Heart left ventricle (tissue), 13 donors: Measurements from ENCODE around the gene TMEM243.
A peak's percentile ranks its signal among the peaks of the same experiment; 100 is the strongest.

Source experiments
- CTCF ChIP-seq, 12 donors: fragments of 200-600 bp; sonication (generic) in 4 of 12; IDR thresholded peaks; one replicate each; pipeline versions ENCODE4 v1.5.0 to v1.8.0; 2018 to 2022; ENCODE audit warnings: antibody characterized with exemption in 12 of 12, mild to moderate bottlenecking in 5 of 12
- POLR2A ChIP-seq, 2 donors: fragments of 450-650 bp; IDR thresholded peaks; one replicate each; pipeline ENCODE4 v1.6.1; 2017; ENCODE audit warnings: antibody characterized with exemption in 2 of 2, mild to moderate bottlenecking in 2 of 2, moderate library complexity in 2 of 2
- donor health status: ischemic (EF 13 %, LVEDD 7.1; RV severe dilation, severe dysfunction).
- donor health status: DM: no; HTN: yes; CAD: no.
- donor health status: DM: no; HTN: no; CAD: no.
- donor health status: ischemic (EF 25% LVEDD 6.9; RV normal size, moderate dysfunction).
- donor health status: ischemic (EF 25% LVEDD 5.7; RV mildly dilated, moderate dysfunction).
- donor health status: ischemic (EF 35%, LVEDD 5.7; RV mildly dilated, moderate dysfunction).
- donor health status: nonischemic (EF 11% LVEDD 7.7; RV severe dilation, severe dysfunction).
- donor health status: DM: yes; HTN: yes; CAD: no.
- donor health status: PGD.
- donor health status: ischemic (EF 29% LVEDD 5.4; RV normal size, mild dysfunction).
- donor health status: nonischemic (EF 23%, LVEDD 6.1; RV moderate dilation, normal function).

GRCh38 chr7:87219545-87220025 is at the start of gene TMEM243:
- TF ChIP-seq CTCF (IDR thresholded peaks at IDR 0.05) (peak in 5 of 12 donors; percentile 3 to 35 (median 19)), POLR2A (IDR thresholded peaks at IDR 0.05) (peak in 1 of 2 donors; percentile 51)
